Breast epithelium (tissue), 3 donors: Measurements from ENCODE around the gene SOCS2.

Experiments
- CTCF ChIP-seq, 3 donors: fragments of 450-650 bp; IDR thresholded peaks; one replicate each; pipeline ENCODE4 v1.5.1; 2016 to 2017; ENCODE audit warnings: antibody characterized with exemption in 3 of 3, mild to moderate bottlenecking in 3 of 3, moderate library complexity in 3 of 3
- POLR2AphosphoS5 ChIP-seq, 3 donors: sonication (generic); formaldehyde crosslinking; IDR thresholded peaks; one replicate each; pipeline ENCODE4 v1.6.1; 2017; ENCODE audit warnings: antibody characterized with exemption in 3 of 3

DNA sequence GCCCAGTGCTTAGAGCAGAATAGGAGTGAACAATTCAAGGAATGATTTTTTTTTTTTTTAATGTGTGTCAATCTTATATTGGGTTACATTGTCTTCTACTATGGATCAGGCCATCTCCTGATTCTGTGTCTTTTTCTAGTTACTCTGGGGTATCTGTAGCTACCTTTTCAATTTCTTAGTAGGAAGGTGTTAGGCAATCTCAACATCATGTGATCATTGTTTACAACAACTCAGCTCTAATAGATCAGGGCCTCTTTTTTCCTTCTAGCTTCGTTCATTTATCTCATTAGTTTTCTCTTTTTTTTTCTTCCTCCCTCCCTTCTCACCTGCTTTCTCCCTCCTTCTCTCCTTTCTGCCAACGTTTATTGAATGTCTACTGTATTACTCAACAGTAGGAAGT is 8.9 kb downstream of the SOCS2 start:
- no peak for TF ChIP-seq CTCF (IDR thresholded peaks at IDR 0.05)
- TF ChIP-seq POLR2AphosphoS5 (IDR thresholded peaks at IDR 0.05): no peak
